SU-DHL-6 (cell line): ENCODE measurements around the gene ATIC.

ENCODE experiments used
- EZH2phosphoT487 ChIP-seq: fragments of 200-600 bp; sonication (generic), shearing (Covaris generic); conservative IDR thresholded peaks from 2 replicates; pipeline ENCODE4 v1.6.1; 2018; ENCODE audit warnings: mild to moderate bottlenecking, antibody characterized with exemption, low read length, moderate library complexity, mixed read lengths
- TF ChIP-seq, protein P1 (sequence below): fragments of 200-600 bp; sonication (generic); IDR thresholded peaks from one replicate; pipeline ENCODE4 v1.5.1; 2017; ENCODE audit warnings: antibody characterized with exemption, mild to moderate bottlenecking, low read length, moderate library complexity; ENCODE audit not compliant: insufficient read depth, poor library complexity, severe bottlenecking

DNA sequence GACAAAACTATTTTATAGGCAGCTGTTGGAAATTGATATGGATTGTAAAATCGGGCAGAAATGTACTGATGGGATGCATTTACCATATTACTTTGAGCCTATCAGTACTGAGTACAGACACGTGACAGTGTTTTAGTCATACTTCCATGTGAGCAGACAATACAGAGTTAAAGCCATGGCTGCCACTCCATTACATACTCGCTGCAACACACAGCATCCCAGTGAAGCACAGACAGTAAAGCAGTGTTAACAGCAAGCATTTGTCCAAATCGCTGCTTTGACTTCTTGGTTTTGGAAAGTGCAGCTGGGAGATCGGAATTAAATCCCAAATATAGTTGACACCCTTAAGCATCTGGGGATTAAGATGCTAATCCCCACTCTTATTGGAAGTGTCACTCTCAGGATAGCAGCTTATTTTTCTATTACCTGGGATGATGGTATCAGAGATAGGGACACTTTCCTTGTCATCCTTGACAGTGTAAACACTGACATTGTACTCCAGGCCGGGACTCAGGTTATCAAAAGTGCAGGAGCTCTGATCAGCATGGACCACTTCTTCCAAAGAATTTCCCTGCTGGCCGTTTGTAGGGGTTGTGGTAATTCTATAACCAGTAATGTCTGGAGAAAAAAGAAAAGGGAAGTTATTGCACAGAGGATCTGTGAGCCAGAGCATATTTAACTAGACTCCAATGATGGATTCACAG lies 82.4 kb downstream of the ATIC start:
- no peak for TF ChIP-seq EZH2phosphoT487
- TF ChIP-seq, protein P1, sequence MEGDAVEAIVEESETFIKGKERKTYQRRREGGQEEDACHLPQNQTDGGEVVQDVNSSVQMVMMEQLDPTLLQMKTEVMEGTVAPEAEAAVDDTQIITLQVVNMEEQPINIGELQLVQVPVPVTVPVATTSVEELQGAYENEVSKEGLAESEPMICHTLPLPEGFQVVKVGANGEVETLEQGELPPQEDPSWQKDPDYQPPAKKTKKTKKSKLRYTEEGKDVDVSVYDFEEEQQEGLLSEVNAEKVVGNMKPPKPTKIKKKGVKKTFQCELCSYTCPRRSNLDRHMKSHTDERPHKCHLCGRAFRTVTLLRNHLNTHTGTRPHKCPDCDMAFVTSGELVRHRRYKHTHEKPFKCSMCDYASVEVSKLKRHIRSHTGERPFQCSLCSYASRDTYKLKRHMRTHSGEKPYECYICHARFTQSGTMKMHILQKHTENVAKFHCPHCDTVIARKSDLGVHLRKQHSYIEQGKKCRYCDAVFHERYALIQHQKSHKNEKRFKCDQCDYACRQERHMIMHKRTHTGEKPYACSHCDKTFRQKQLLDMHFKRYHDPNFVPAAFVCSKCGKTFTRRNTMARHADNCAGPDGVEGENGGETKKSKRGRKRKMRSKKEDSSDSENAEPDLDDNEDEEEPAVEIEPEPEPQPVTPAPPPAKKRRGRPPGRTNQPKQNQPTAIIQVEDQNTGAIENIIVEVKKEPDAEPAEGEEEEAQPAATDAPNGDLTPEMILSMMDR, result no peak
